Retinal pigment epithelial cell (primary cell): ENCODE data around the gene REM2.

Experiments used
- DNase-seq: peaks from one replicate; pipeline ENCODE4 v3.0.0-alpha.2; 2010; ENCODE audit warnings: low read depth
- H3K4me3 ChIP-seq: 2 replicates; pipeline ENCODE4 v1.5.1; 2011; ENCODE audit warnings: mild to moderate bottlenecking, low read length, control low read depth, moderate library complexity
- TF ChIP-seq, protein P1 (sequence below): conservative IDR thresholded peaks from 2 replicates; pipeline ENCODE4 v1.5.1; 2011; ENCODE audit warnings: low read depth, low read length, control low read depth, inconsistent platforms

Gene REM2

GRCh38 chr14:22882064-22882463, 958 bp upstream of the REM2 start:
- H3K4me3 ChIP-seq = no peak overlapping the region
- TF ChIP-seq, protein P1, sequence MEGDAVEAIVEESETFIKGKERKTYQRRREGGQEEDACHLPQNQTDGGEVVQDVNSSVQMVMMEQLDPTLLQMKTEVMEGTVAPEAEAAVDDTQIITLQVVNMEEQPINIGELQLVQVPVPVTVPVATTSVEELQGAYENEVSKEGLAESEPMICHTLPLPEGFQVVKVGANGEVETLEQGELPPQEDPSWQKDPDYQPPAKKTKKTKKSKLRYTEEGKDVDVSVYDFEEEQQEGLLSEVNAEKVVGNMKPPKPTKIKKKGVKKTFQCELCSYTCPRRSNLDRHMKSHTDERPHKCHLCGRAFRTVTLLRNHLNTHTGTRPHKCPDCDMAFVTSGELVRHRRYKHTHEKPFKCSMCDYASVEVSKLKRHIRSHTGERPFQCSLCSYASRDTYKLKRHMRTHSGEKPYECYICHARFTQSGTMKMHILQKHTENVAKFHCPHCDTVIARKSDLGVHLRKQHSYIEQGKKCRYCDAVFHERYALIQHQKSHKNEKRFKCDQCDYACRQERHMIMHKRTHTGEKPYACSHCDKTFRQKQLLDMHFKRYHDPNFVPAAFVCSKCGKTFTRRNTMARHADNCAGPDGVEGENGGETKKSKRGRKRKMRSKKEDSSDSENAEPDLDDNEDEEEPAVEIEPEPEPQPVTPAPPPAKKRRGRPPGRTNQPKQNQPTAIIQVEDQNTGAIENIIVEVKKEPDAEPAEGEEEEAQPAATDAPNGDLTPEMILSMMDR = no peak
- no peak for DNase-seq

GRCh38 chr14:22882529-22883172, 371 bp upstream of the REM2 start:
- H3K4me3 ChIP-seq = no peak overlapping the region
- DNase-seq = peak; percentile 20
- TF ChIP-seq, protein P1 = no peak

DNA sequence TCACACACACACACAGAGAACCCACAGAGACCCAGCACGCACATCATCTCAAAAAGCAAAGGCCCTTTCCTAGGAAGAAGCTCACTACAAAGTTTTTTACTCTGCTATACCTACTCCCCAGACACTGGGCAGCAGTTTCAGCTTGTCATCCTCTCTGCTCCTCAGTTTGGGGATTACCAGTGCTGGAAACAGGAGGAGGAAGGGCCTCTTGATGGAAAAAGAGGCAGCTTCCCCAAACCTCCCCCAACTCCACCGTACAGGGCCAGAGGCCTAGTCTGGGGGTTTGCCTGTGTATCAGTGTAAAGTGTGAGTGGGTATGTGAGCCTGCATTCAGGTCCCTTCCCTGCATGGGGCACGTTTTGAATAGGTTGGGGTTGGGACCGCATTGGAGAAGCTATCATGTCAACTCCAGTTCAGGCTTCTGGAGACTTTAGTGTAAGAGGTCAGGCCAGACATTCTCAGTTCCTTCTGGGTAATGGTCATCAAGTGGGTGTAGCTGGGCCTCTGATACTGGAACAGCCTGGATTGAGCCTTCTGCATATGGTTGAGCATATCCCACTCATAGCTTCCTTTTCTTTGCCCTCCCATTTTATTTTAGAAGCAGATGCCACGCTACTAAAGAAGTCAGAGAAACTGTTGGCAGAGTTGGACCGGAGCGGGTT, 1.2 kb downstream of the REM2 start:
- TF ChIP-seq, protein P1 = no peak
- DNase-seq = no peak
- H3K4me3 ChIP-seq = no peak overlapping the region

DNA sequence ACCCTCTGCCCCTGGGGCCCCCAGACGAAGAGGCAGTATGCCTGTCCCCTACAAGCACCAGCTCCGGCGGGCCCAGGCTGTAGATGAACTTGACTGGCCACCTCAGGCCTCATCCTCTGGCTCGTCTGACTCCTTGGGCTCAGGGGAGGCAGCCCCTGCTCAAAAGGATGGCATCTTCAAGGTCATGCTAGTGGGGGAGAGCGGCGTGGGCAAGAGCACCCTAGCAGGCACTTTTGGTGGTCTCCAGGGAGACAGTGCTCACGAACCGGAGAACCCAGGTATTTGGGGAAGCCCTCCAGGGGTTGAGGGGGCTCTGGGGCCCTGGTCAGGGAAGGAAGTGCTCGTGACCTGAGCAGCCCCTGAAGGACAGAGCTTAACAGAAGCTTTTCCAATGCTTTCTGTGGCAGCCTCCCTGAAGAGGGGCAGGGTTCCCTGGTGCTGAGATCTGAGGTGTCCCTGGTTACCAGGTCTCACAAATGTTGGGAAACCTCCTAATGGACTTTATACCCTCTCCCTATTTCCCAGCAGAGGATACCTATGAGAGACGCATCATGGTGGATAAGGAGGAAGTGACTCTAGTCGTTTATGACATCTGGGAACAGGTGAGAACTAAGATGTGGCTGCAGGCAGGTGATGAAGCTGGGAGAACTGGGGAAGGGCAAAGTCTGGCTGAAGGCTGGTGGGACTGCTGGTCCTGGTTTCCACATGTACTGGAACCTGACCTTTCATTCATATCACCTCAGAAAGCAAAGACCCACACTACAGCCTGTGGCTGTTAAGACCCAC, 1.9 kb downstream of the REM2 start:
- DNase-seq = no peak
- TF ChIP-seq, protein P1 = no peak
- H3K4me3 ChIP-seq = no peak overlapping the region

GRCh38 chr14:22885975-22886374, 3.0 kb downstream of the REM2 start:
- no peak for DNase-seq
- no peak overlapping the region for H3K4me3 ChIP-seq
- TF ChIP-seq, protein P1 = no peak

DNA sequence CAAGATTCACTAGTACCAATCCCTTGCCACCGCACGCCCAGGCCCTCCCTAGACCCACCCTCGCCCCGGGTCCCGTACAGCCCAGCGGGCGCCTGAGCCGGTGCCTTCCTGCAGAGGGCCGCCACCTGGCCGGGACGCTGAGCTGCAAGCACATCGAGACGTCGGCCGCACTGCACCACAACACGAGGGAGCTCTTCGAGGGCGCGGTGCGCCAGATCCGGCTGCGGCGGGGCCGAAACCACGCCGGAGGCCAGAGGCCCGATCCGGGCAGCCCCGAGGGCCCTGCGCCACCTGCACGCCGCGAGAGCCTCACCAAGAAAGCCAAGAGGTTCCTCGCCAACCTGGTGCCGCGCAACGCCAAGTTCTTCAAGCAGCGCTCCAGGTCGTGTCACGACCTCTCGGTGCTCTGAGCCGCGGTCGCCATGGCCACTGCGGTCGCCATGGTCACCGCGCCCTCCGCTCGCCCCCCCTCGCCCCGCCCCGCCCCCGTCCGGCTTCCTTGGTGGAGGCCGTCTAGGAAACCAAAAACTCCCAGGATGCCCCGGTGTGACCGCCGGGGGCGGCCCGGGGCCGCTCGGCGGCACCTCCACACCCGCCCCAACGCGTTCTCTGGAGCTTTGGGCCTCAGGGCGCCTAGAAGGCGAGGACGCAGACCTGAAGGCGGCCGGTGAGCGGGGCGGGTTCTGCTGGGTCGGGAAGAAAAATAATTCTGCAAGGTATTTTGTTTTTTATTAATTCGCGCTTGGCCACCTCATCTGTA, 3.7 kb downstream of the REM2 start:
- peak overlapping the region; percentile 67 for H3K4me3 ChIP-seq
- TF ChIP-seq, protein P1 = peak; percentile 24
- peak; percentile 28 for DNase-seq
